ENCODE results near the gene PTPN6.

GRCh38 chr12:6959058-6959804 is 8.1 kb downstream of the PTPN6 start:
- TF ChIP-seq, protein P1, sequence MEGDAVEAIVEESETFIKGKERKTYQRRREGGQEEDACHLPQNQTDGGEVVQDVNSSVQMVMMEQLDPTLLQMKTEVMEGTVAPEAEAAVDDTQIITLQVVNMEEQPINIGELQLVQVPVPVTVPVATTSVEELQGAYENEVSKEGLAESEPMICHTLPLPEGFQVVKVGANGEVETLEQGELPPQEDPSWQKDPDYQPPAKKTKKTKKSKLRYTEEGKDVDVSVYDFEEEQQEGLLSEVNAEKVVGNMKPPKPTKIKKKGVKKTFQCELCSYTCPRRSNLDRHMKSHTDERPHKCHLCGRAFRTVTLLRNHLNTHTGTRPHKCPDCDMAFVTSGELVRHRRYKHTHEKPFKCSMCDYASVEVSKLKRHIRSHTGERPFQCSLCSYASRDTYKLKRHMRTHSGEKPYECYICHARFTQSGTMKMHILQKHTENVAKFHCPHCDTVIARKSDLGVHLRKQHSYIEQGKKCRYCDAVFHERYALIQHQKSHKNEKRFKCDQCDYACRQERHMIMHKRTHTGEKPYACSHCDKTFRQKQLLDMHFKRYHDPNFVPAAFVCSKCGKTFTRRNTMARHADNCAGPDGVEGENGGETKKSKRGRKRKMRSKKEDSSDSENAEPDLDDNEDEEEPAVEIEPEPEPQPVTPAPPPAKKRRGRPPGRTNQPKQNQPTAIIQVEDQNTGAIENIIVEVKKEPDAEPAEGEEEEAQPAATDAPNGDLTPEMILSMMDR (conservative IDR thresholded peaks at IDR 0.05; ENCODE audit: low read length), result no peak
- no peak for TF ChIP-seq EZH2phosphoT487 (IDR thresholded peaks at IDR 0.05; ENCODE audit: borderline replicate concordance)

Measured in Loucy (cell line).